B cell (primary cell): ENCODE results near the gene NEO1. TPM values are rescaled to one million over a fixed set of nuclear protein-coding genes. Genes with fewer than 3 reads are reported as not detected.

Source experiments
- ATAC-seq: fragments of 200-7000 bp; cut with Tn5 transposase; one replicate; pipeline ENCODE4 v1.10.0; 2021; ENCODE audit warnings: low read depth, mild to moderate bottlenecking, moderate number of reproducible peaks, moderate library complexity
- CTCF ChIA-PET: fragments of 350-600 bp; sonication (Branson Sonifier 250); formaldehyde crosslinking; loops from one replicate; lab custom pipeline; 2021; ENCODE audit warnings: antibody characterized with exemption, inconsistent platforms; lab: Charles Lee
- POLR2A ChIA-PET: fragments of 350-600 bp; sonication (Branson Sonifier 250); formaldehyde crosslinking; loops from one replicate; lab custom pipeline; 2021; ENCODE audit warnings: antibody characterized with exemption; lab: Charles Lee
- DNase-seq: peaks from one replicate; pipeline ENCODE4 v3.0.0; 2013
- H2AFZ ChIP-seq: 2 replicates; pipeline ENCODE4 v1.6.1; 2012; ENCODE audit warnings: mild to moderate bottlenecking, low read depth, low read length; ENCODE audit not compliant: insufficient read depth, poor library complexity, severe bottlenecking
- H3K27ac ChIP-seq, 2 donors: 1 replicate in 1 of 2; 2 replicates in 1 of 2; pipeline ENCODE4 v1.5.1; 2012 to 2013; ENCODE audit warnings: low read length in 2 of 2, mild to moderate bottlenecking in 2 of 2, moderate library complexity in 1 of 2
- H3K27me3 ChIP-seq, 4 experiments: fragments of 200-600 bp in 1 of 4; sonication (generic) in 1 of 4; replicated peaks in 1 of 4; 1 replicate in 2 of 4; 2 replicates in 2 of 4; pipeline versions ENCODE4 v1.6.1 to v1.7.0; 2013 to 2016; ENCODE audit warnings: low read length in 3 of 4, mild to moderate bottlenecking in 2 of 4, mixed read lengths in 1 of 4, moderate library complexity in 1 of 4; ENCODE audit not compliant: insufficient read depth in 4 of 4, control insufficient read depth in 3 of 4; ENCODE audit errors: control extremely low read depth in 1 of 4
- H3K36me3 ChIP-seq, 2 experiments: replicated peaks in 1 of 2; 1 replicate in 1 of 2; 2 replicates in 1 of 2; pipeline versions ENCODE4 v1.6.1 to v1.7.1; 2013; ENCODE audit warnings: low read length in 1 of 2; ENCODE audit not compliant: insufficient read depth in 2 of 2, control insufficient read depth in 1 of 2; ENCODE audit errors: control extremely low read depth in 1 of 2, extremely low read depth in 1 of 2
- H3K4me1 ChIP-seq, 2 donors: fragments of 200-600 bp in 1 of 2; sonication (generic) in 1 of 2; 1 replicate in 1 of 2; 2 replicates in 1 of 2; pipeline versions ENCODE4 v1.5.1 to v1.6.1; 2013 to 2017; ENCODE audit warnings: low read length in 2 of 2; ENCODE audit not compliant: control insufficient read depth in 2 of 2, insufficient read depth in 2 of 2
- H3K4me2 ChIP-seq: replicated peaks from 2 replicates; pipeline ENCODE3; 2012; ENCODE audit warnings: mild to moderate bottlenecking, low read depth, low read length; ENCODE audit not compliant: poor library complexity, severe bottlenecking
- H3K4me3 ChIP-seq, 5 experiments: fragments of 200-600 bp in 1 of 5; sonication (generic) in 1 of 5; 1 replicate in 3 of 5; 2 replicates in 2 of 5; pipeline versions ENCODE4 v1.5.1 to v1.7.0; 2011 to 2016; ENCODE audit warnings: low read length in 4 of 5, mild to moderate bottlenecking in 4 of 5, low read depth in 2 of 5, control low read depth in 1 of 5, moderate library complexity in 1 of 5; ENCODE audit not compliant: insufficient read depth in 1 of 5; ENCODE audit errors: control extremely low read depth in 1 of 5, extremely low read depth in 1 of 5
- H3K79me2 ChIP-seq: fragments of 200-600 bp; sonication (generic); one replicate; pipeline ENCODE4 v1.6.0; 2016; ENCODE audit warnings: low read length; ENCODE audit not compliant: control insufficient read depth, insufficient read depth
- H3K9ac ChIP-seq: fragments of 200-600 bp; sonication (generic); 2 replicates; pipeline ENCODE4 v1.6.1; 2017; ENCODE audit warnings: mild to moderate bottlenecking, low read length, moderate library complexity
- H3K9me3 ChIP-seq, 3 donors: one replicate each; pipeline versions ENCODE4 v1.6.1 to v1.7.1; 2013; ENCODE audit warnings: low read length in 2 of 3; ENCODE audit not compliant: control insufficient read depth in 2 of 3, insufficient read depth in 1 of 3; ENCODE audit errors: control extremely low read depth in 1 of 3
- H4K20me1 ChIP-seq: 2 replicates; pipeline ENCODE4 v1.6.0; 2012; ENCODE audit warnings: mild to moderate bottlenecking, low read length; ENCODE audit not compliant: insufficient read depth, control insufficient read depth, poor library complexity, severe bottlenecking
- H3K27ac Mint-ChIP-seq: one replicate; pipeline ENCODE4 v1.8.0; 2021; ENCODE audit warnings: mixed read lengths
- H3K27me3 Mint-ChIP-seq: one replicate; pipeline ENCODE4 v1.8.0; 2021; ENCODE audit warnings: mixed read lengths
- H3K4me1 Mint-ChIP-seq: one replicate; pipeline ENCODE4 v1.8.0; 2021; ENCODE audit warnings: mixed read lengths
- H3K4me3 Mint-ChIP-seq: one replicate; pipeline ENCODE4 v1.8.0; 2021; ENCODE audit warnings: mixed read lengths
- H3K9me3 Mint-ChIP-seq: one replicate; pipeline ENCODE4 v1.8.0; 2022; ENCODE audit warnings: mixed read lengths; ENCODE audit not compliant: insufficient read depth
- CTCF ChIP-seq: fragments of 200-600 bp; IDR thresholded peaks from one replicate; pipeline ENCODE4 v1.8.0; 2022; ENCODE audit warnings: antibody characterized with exemption, mild to moderate bottlenecking
- EZH2 ChIP-seq: IDR thresholded peaks from 2 replicates; pipeline ENCODE4 v1.6.1; 2012; ENCODE audit warnings: borderline replicate concordance, low read depth, mild to moderate bottlenecking, moderate library complexity, low read length; ENCODE audit not compliant: insufficient read depth, poor library complexity, severe bottlenecking
- WGBS: methylation state at CpG from one replicate; pipeline ENCODE4 v1.1.5; 2013; ENCODE audit warnings: missing lambda C conversion rate; ENCODE audit not compliant: insufficient coverage; 5-methylcytosine and 5-hydroxymethylcytosine counted together
- intact Hi-C: fragments of 100-400 bp; cut with micrococcal nuclease; formaldehyde crosslinking; loops from one replicate; pipeline ENCODE4 v1.10.0; 2022
- polyA plus RNA-seq: library from polyadenylated mRNA; depleted of rRNA; stranded (reverse); fragments of >200 nt; gene quantifications from 2 replicates; pipeline ENCODE4 v1.2.3, GENCODE V29; 2012
- total RNA-seq, 2 donors: library from RNA; stranded (reverse); fragments of 120-200 nt in 1 of 2; gene quantifications; 1 replicate in 1 of 2; 2 replicates in 1 of 2; pipeline versions ENCODE4 v1.2.3 to v1.2.4, GENCODE V29; 2013 to 2022

Gene NEO1
- total and polyA plus RNA-seq, 2 donors (not counting 1 experiment from before 2014, with no cell fraction given) = 1.3 to 3.9 TPM

DNA sequence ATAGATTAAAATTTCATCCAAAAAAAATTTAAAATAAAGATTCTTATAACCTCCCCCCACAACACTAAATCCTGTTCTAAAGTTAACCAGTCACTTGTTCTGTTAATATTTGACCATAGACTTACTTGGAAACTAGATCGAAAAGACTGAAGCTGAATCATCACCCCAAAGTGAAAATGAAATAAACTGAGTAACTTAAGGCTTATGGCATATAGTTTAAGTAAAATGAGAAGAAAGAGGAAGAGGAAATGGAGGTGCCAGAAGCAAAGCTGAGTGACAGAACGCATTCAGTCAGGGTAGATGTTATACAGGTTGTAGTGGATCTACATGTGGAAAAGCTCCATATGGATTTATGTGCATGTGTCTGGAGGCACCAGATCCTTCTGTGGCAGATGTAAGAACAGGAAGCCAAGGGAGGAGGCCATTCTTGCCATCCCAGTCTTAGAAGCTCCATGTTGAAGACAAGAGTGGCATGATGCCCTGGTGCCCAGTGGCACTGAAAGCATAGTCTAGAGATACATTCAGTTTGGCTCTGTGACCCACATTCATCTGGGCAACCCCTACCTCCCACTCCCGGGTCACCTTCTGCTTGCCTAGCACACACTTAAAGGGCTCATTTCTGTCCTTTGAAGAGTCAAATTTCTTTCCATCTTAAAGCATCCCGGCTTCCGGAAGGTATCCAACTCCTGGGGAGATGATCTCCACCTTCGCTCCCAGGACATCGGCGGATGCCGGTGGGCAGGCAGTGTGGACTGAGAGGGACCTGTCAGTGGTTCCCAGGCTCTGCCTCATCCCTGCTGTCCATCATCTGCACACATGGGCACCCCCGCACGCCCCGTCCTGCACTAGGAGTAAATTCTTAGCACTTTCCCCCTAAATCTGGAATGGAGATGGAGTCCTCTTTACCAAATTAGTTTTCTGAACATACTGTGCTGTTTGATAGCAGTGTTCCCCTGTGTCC, 90.8 kb downstream of the NEO1 start:
- intact Hi-C loops = no loop called here
- Mint-ChIP-seq H3K27ac (no peak overlapping the region), H3K27me3 (peaks cover 12% of the 10 kb centered on the region), H3K4me1 (peaks cover 4% of the 10 kb centered on the region), H3K9me3 (no peaks in the 10 kb centered on the region), H3K4me3 (no peak overlapping the region)
- CTCF ChIA-PET = interaction anchor here (0.7 kb wide), 1 partner anchor 1399 kb away, joined by 3 read pairs; no protein-coding TSS in a partner anchor
- ATAC-seq (no peak), DNase-seq (peak; percentile 6)
- Histone ChIP-seq H3K4me2 (peak overlapping the region; percentile 23), H3K79me2 (no peaks in the 10 kb centered on the region), H3K27ac (no peak overlapping the region), H3K9me3 (no peaks in the 10 kb centered on the region), H3K9ac (peak overlapping the region; percentile 18), H3K4me1 (peaks cover 0 to 4% of the 10 kb centered on the region in 2 donors), H3K27me3 (no peaks in the 10 kb centered on the region), H4K20me1 (no peaks in the 10 kb centered on the region), H2AFZ (peak overlapping the region; percentile 18), H3K4me3 (no peak overlapping the region), H3K36me3 (no peaks in the 10 kb centered on the region)
- no peak for TF ChIP-seq CTCF
- no peak for TF ChIP-seq EZH2
- 89% methylated on average over 10 of the region's 12 CpGs for WGBS
- POLR2A ChIA-PET = no interaction called here

- Histone ChIP-seq H3K4me3 (no peak overlapping the region), H3K9me3 (no peaks in the 10 kb centered on the region), H4K20me1 (no peaks in the 10 kb centered on the region), H3K27ac (no peak overlapping the region), H2AFZ (no peak overlapping the region), H3K9ac (no peak overlapping the region), H3K79me2 (no peaks in the 10 kb centered on the region), H3K4me2 (no peak overlapping the region), H3K27me3 (no peaks in the 10 kb centered on the region), H3K36me3 (no peaks in the 10 kb centered on the region), H3K4me1 (peaks cover 0 to 4% of the 10 kb centered on the region in 2 donors)
- ChIA-PET POLR2A (no interaction called here), CTCF (no interaction called here)
- no peak for ATAC-seq
- TF ChIP-seq CTCF (no peak), EZH2 (no peak)
- Mint-ChIP-seq H3K4me1 (peaks cover 4% of the 10 kb centered on the region), H3K27me3 (peaks cover 10% of the 10 kb centered on the region), H3K4me3 (no peak overlapping the region), H3K9me3 (no peaks in the 10 kb centered on the region), H3K27ac (no peak overlapping the region)
- no peak for DNase-seq
- WGBS = no CpG with 5 or more reads among the region's 1 CpG
- intact Hi-C loops = no loop called here
These were observed 91.5 kb downstream of the NEO1 start for GRCh38 chr15:73143763-73144155.
